SK-N-SH treated with all-trans-retinoic acid at 6 μM for 48 hours (cell line): ENCODE measurements around the gene PGC.

Source experiments
- ATAC-seq: fragments of 200-7000 bp; cut with Tn5 transposase; 3 replicates; pipeline ENCODE4 v1.9.1; 2020; ENCODE audit warnings: mild to moderate bottlenecking, moderate library complexity
- ARNTL ChIP-seq: fragments of 450-650 bp; formaldehyde crosslinking; IDR thresholded peaks from 2 replicates; pipeline ENCODE4 v1.5.0; 2020; ENCODE audit warnings: low read depth, mild to moderate bottlenecking, moderate library complexity, borderline replicate concordance
- CREB5 ChIP-seq: fragments of 250-450 bp; sonication (Bioruptor Pico); IDR thresholded peaks from 2 replicates; pipeline ENCODE4 v1.5.1; 2020; ENCODE audit warnings: low read depth, mild to moderate bottlenecking, moderate library complexity
- CSDC2 ChIP-seq: fragments of 250-450 bp; sonication (Bioruptor Pico); IDR thresholded peaks from 2 replicates; pipeline ENCODE4 v1.5.0; 2020; ENCODE audit warnings: mild to moderate bottlenecking, moderate library complexity
- ESRRG ChIP-seq: fragments of 250-450 bp; sonication (Bioruptor Pico); IDR thresholded peaks from 2 replicates; pipeline ENCODE4 v1.6.1; 2021; ENCODE audit warnings: mild to moderate bottlenecking
- GLIS3 ChIP-seq: fragments of 250-450 bp; sonication (Bioruptor Pico); IDR thresholded peaks from 2 replicates; pipeline ENCODE4 v1.5.0; 2020; ENCODE audit warnings: mild to moderate bottlenecking, moderate library complexity
- ISL1 ChIP-seq: fragments of 250-450 bp; sonication (Bioruptor Pico); IDR thresholded peaks from 2 replicates; pipeline ENCODE4 v2.1.2; 2022; ENCODE audit warnings: mild to moderate bottlenecking, moderate library complexity
- PATZ1 ChIP-seq: fragments of 250-450 bp; sonication (Bioruptor Pico); IDR thresholded peaks from 2 replicates; pipeline ENCODE4 v1.8.0; 2020; ENCODE audit warnings: mild to moderate bottlenecking, moderate library complexity, borderline replicate concordance
- POU6F1 ChIP-seq: fragments of 250-450 bp; sonication (Bioruptor Pico); IDR thresholded peaks from 2 replicates; pipeline ENCODE4 v1.8.0; 2021; ENCODE audit warnings: low read depth, mild to moderate bottlenecking, moderate library complexity, borderline replicate concordance
- SNAI2 ChIP-seq: fragments of 250-450 bp; sonication (Bioruptor Pico); IDR thresholded peaks from 2 replicates; pipeline ENCODE4 v1.5.0; 2020; ENCODE audit warnings: mild to moderate bottlenecking, moderate library complexity
- TCF4 ChIP-seq: fragments of 250-450 bp; sonication (Bioruptor Pico); IDR thresholded peaks from 2 replicates; pipeline ENCODE4 v1.8.0; 2021; ENCODE audit warnings: mild to moderate bottlenecking, moderate library complexity, borderline replicate concordance
- TOX ChIP-seq: fragments of 250-450 bp; sonication (Bioruptor Pico); IDR thresholded peaks from 2 replicates; pipeline ENCODE4 v1.8.0; 2021; ENCODE audit warnings: mild to moderate bottlenecking, moderate library complexity, borderline replicate concordance
- TSHZ2 ChIP-seq: fragments of 250-450 bp; sonication (Bioruptor Pico); IDR thresholded peaks from 2 replicates; pipeline ENCODE4 v1.5.0; 2020; ENCODE audit warnings: mild to moderate bottlenecking, moderate library complexity
- ZC3H10 ChIP-seq: fragments of 250-450 bp; sonication (Bioruptor Pico); IDR thresholded peaks from 2 replicates; pipeline ENCODE4 v1.5.1; 2021; ENCODE audit warnings: mild to moderate bottlenecking, moderate library complexity
- ZFP3 ChIP-seq: fragments of 250-450 bp; sonication (Bioruptor Pico); IDR thresholded peaks from 2 replicates; pipeline ENCODE4 v1.5.0; 2020; ENCODE audit warnings: mild to moderate bottlenecking, moderate library complexity
- ZFP30 ChIP-seq: fragments of 450-650 bp; formaldehyde crosslinking; IDR thresholded peaks from 2 replicates; pipeline ENCODE4 v1.5.0; 2022; ENCODE audit warnings: mild to moderate bottlenecking, moderate library complexity
- ZNF565 ChIP-seq: fragments of 450-650 bp; formaldehyde crosslinking; conservative IDR thresholded peaks from 2 replicates; pipeline ENCODE4 v1.5.0; 2020; ENCODE audit warnings: low read depth, mild to moderate bottlenecking, moderate library complexity
- ZNF8 ChIP-seq: fragments of 450-650 bp; formaldehyde crosslinking; IDR thresholded peaks from 2 replicates; pipeline ENCODE4 v1.5.0; 2020; ENCODE audit warnings: mild to moderate bottlenecking, moderate library complexity
- TF ChIP-seq, protein P1 (sequence below): fragments of 250-450 bp; sonication (Bioruptor Pico); IDR thresholded peaks from 2 replicates; pipeline ENCODE4 v1.5.1; 2021; ENCODE audit warnings: mild to moderate bottlenecking, moderate library complexity

The PGC gene

GRCh38 chr6:41706876-41707564 is 40.2 kb downstream of the PGC start:
- TF ChIP-seq ZNF8 (CRISPR knock-in tag) (no peak), CSDC2 (CRISPR knock-in tag) (no peak), ZC3H10 (CRISPR knock-in tag) (no peak), ZFP3 (CRISPR knock-in tag) (no peak), ESRRG (CRISPR knock-in tag) (no peak), ARNTL (CRISPR knock-in tag) (no peak), TOX (CRISPR knock-in tag) (no peak), SNAI2 (no peak), TCF4 (CRISPR knock-in tag) (no peak), GLIS3 (no peak), CREB5 (CRISPR knock-in tag) (no peak), ISL1 (CRISPR knock-in tag) (no peak), PATZ1 (no peak), TSHZ2 (CRISPR knock-in tag) (no peak), ZFP30 (no peak)
- TF ChIP-seq, protein P1, sequence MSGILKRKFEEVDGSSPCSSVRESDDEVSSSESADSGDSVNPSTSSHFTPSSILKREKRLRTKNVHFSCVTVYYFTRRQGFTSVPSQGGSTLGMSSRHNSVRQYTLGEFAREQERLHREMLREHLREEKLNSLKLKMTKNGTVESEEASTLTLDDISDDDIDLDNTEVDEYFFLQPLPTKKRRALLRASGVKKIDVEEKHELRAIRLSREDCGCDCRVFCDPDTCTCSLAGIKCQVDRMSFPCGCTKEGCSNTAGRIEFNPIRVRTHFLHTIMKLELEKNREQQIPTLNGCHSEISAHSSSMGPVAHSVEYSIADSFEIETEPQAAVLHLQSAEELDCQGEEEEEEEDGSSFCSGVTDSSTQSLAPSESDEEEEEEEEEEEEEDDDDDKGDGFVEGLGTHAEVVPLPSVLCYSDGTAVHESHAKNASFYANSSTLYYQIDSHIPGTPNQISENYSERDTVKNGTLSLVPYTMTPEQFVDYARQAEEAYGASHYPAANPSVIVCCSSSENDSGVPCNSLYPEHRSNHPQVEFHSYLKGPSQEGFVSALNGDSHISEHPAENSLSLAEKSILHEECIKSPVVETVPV = no peak
- peak; percentile 26 for ATAC-seq

DNA sequence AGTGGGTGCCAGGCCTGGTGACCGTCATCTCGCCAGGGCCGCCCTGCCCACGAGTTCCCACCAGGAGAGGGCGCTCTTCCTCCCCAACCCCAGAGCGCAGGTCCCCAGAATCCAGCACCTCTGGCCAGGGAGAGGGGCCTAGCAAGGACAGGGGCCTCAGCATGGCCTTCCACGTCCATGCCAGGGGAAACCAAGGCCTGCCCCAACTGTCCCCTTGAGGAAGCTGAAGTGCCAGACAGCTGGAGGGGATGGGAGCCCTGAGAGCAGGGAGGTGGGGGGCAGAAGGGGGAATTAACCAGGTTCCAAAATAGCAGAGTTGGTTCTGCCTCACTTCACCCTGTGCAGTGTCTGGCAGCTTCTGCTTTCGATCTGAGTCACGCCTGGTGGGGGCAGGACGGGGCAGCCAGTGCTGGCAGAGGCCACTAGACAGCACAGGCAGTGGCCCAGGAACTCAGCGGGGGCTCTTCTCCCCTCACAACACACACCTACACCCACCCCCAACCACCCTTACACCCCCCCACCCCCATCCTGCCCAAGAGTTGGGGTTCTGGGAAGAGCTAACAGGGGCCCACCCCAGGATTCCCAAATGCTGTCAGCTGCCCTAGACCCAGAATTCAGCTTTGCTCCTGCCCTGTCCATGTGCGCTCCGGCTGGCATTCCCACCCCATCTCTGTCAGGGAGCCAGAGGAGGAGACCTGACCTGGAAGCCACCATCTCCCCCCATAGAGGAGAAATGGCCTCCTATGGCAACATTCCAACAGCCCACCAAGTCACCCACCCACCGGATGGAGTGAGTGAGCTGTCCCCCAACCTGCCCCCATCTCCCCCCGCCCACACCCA is 41.0 kb downstream of the PGC start:
- peak; percentile 96 for ATAC-seq
- TF ChIP-seq TSHZ2 (CRISPR knock-in tag) = 0 out of 2 replicates have a peak, but pooled peaks have one; percentile 26
- TF ChIP-seq CSDC2 (CRISPR knock-in tag) = peak; percentile 57; the same call in 1 of the 2 replicates
- TF ChIP-seq SNAI2 = no peak

- no peak for ATAC-seq
- TF ChIP-seq SNAI2 (no peak), ZNF8 (CRISPR knock-in tag) (no peak), TOX (CRISPR knock-in tag) (no peak), ISL1 (CRISPR knock-in tag) (no peak), CREB5 (CRISPR knock-in tag) (no peak), POU6F1 (CRISPR knock-in tag) (no peak), ZFP3 (CRISPR knock-in tag) (no peak), GLIS3 (no peak), ESRRG (CRISPR knock-in tag) (no peak), TCF4 (CRISPR knock-in tag) (no peak), ZNF565 (no peak)
- TF ChIP-seq, protein P1 = no peak
These were observed 41.7 kb downstream of the PGC start for GRCh38 chr6:41705311-41705995.
